Mucosa of descending colon (tissue), 3 donors: ENCODE results near the gene SEC14L6. TPM values are rescaled to one million over a fixed set of nuclear protein-coding genes. Genes with fewer than 3 reads are reported as not detected.
"Not testable (repeated sequence)": the region's sequence is repeated elsewhere in the genome, so short reads cannot be mapped to it uniquely, and the experiment has no call there.

Experiments used
- ATAC-seq: fragments of 200-7000 bp; cut with Tn5 transposase; one replicate; pipeline ENCODE4 v1.9.1; 2020; ENCODE audit warnings: mild to moderate bottlenecking, moderate library complexity
- DNase-seq, 3 donors: peaks; one replicate each; pipeline ENCODE4 v3.0.0-alpha.2; 2020
- H3K36me3 ChIP-seq: fragments of 200-600 bp; one replicate; pipeline ENCODE4 v1.8.0; 2021; ENCODE audit warnings: low read depth, mild to moderate bottlenecking
- H3K4me1 ChIP-seq: fragments of 200-600 bp; one replicate; pipeline ENCODE4 v1.8.0; 2021; ENCODE audit warnings: low read depth, mild to moderate bottlenecking
- H3K4me3 ChIP-seq: fragments of 200-600 bp; one replicate; pipeline ENCODE4 v1.8.0; 2021; ENCODE audit warnings: mild to moderate bottlenecking
- H3K9me3 ChIP-seq: fragments of 200-600 bp; one replicate; pipeline ENCODE4 v1.8.0; 2021; ENCODE audit warnings: mild to moderate bottlenecking
- CTCF ChIP-seq: fragments of 200-600 bp; IDR thresholded peaks from one replicate; pipeline ENCODE4 v1.8.0; 2022; ENCODE audit warnings: antibody characterized with exemption, mild to moderate bottlenecking
- intact Hi-C, 2 donors: fragments of 100-400 bp; cut with DNase I in 1 of 2; cut with micrococcal nuclease in 1 of 2; formaldehyde crosslinking; loops; one replicate each; pipeline versions ENCODE4 v1.11.0 to v1.11.1; 2022; cut with DNase I, micrococcal nuclease
- total RNA-seq, 3 donors: library from RNA; stranded (reverse); fragmentation: NEBNext Ultra II Directional in 2 of 3; extraction: Animal tissue kit (Norgen Biotek cat#: 25700) in 2 of 3; gene quantifications; one replicate each; pipeline versions ENCODE4 v1.2.1 to v1.2.4, GENCODE V29; 2021 to 2023
- donor health status: DM: no; HTN: no; CAD: no; lungs with moderate emphysema.
- donor health status: DM: no; HTN: no; CAD: no.
- donor health status: DM: no; HTN: yes; CAD: no.

The SEC14L6 gene
- total RNA-seq, 3 donors from 2014 or later = 0.26 to 0.47 TPM; not detected in 1

GRCh38 chr22:30572210-30572609 is 25.7 kb upstream of the SEC14L6 start:
- intact Hi-C loops = no loop called here
- Histone ChIP-seq H3K36me3 (peaks cover 4% of the 10 kb centered on the region), H3K9me3 (no peaks in the 10 kb centered on the region), H3K4me3 (no peak overlapping the region), H3K4me1 (peaks cover 19% of the 10 kb centered on the region)
- no peak for ATAC-seq
- no peak for DNase-seq
- TF ChIP-seq CTCF = no peak

- Histone ChIP-seq H3K36me3 (no peaks in the 10 kb centered on the region), H3K9me3 (no peaks in the 10 kb centered on the region), H3K4me1 (peaks cover 26% of the 10 kb centered on the region), H3K4me3 (no peak overlapping the region)
- intact Hi-C loops = no loop called here
- DNase-seq (no peak), ATAC-seq (no peak)
- TF ChIP-seq CTCF = no peak
These were observed 23.2 kb upstream of the SEC14L6 start for GRCh38 chr22:30569674-30570202.

GRCh38 chr22:30568137-30568805 is 21.7 kb upstream of the SEC14L6 start:
- H3K4me3 ChIP-seq = no peak overlapping the region
- peaks cover 24% of the 10 kb centered on the region for H3K4me1 ChIP-seq
- intact Hi-C loops = no loop called here
- no peaks in the 10 kb centered on the region for H3K36me3 ChIP-seq
- H3K9me3 ChIP-seq = no peaks in the 10 kb centered on the region
- no peak for ATAC-seq
- DNase-seq = no peak
- TF ChIP-seq CTCF = no peak

GRCh38 chr22:30567277-30567676 is 20.7 kb upstream of the SEC14L6 start:
- peaks cover 14% of the 10 kb centered on the region for H3K4me1 ChIP-seq
- H3K36me3 ChIP-seq, H3K9me3 ChIP-seq, DNase-seq, ATAC-seq, intact Hi-C loops, H3K4me3 ChIP-seq: not testable (repeated sequence)

GRCh38 chr22:30566125-30566524 is 19.6 kb upstream of the SEC14L6 start:
- Histone ChIP-seq H3K36me3 (no peaks in the 10 kb centered on the region), H3K4me3 (no peak overlapping the region), H3K9me3 (no peaks in the 10 kb centered on the region), H3K4me1 (peaks cover 11% of the 10 kb centered on the region)
- intact Hi-C loops = no loop called here
- TF ChIP-seq CTCF = no peak
- peak in 2 of 3 donors; percentile 64 to 65 for DNase-seq
- ATAC-seq = peak; percentile 95

- Histone ChIP-seq H3K4me3 (no peak overlapping the region), H3K9me3 (no peaks in the 10 kb centered on the region), H3K36me3 (no peaks in the 10 kb centered on the region), H3K4me1 (peaks cover 11% of the 10 kb centered on the region)
- no peak for ATAC-seq
- DNase-seq = no peak
- intact Hi-C loops = no loop called here
- TF ChIP-seq CTCF = no peak
These were observed 18.8 kb upstream of the SEC14L6 start for GRCh38 chr22:30565341-30565740.
